ENCODE results near the gene CYTH1. TPM values are rescaled to one million over a fixed set of nuclear protein-coding genes. Genes with fewer than 3 reads are reported as not detected.

The CYTH1 gene
- total RNA-seq, 1 experiment from 2014 or later: 34.3 TPM

DNA sequence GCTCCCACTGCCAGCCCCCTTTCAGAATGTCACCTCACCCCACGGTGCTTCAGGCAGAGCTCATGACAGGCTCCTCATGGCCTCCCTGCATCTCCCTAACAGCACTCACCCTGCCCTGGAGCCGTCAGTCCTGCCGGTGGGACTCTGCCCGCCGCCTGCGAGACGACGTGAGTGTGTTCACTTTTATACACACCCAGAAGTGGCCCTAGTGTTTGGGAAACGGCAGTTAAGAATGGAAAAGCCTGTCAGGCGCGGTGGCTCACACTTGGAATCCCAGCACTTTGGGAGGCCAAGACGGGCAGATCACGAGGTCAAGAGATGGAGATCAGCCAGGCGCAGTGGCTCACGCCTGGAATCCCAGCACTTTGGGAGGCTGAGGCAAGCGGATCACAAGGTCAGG lies 12.3 kb upstream of the CYTH1 start (continued):
- TF ChIP-seq CTCF (IDR thresholded peaks at IDR 0.05 in 2 of 3, conservative IDR thresholded peaks at IDR 0.05 in 1 of 3; ENCODE audit: borderline replicate concordance in 1 of 3, insufficient read depth in 1 of 3, low read depth in 2 of 3, low read length in 2 of 3) (no peak), SP1 (IDR thresholded peaks at IDR 0.05; ENCODE audit: low read depth) (no peak), ELF1 (IDR thresholded peaks at IDR 0.05; ENCODE audit: borderline replicate concordance, low read depth) (no peak), EGR1 (IDR thresholded peaks at IDR 0.05; ENCODE audit: low read depth) (no peak), POLR2A (IDR thresholded peaks at IDR 0.05; ENCODE audit: borderline replicate concordance, extremely low read depth, insufficient read depth, insufficient read length) (no peak), EZH2phosphoT487 (IDR thresholded peaks at IDR 0.05; ENCODE audit: borderline replicate concordance) (no peak), JUND (IDR thresholded peaks at IDR 0.05) (no peak), CBX3 (IDR thresholded peaks at IDR 0.05; ENCODE audit: low read depth) (no peak), SIN3A (IDR thresholded peaks at IDR 0.05; ENCODE audit: low read depth) (no peak), SRF (IDR thresholded peaks at IDR 0.05; ENCODE audit: low read depth) (no peak), RAD21 (IDR thresholded peaks at IDR 0.05; ENCODE audit: low read depth) (no peak), FOSL1 (IDR thresholded peaks at IDR 0.05; ENCODE audit: low read depth) (no peak), ZFX (IDR thresholded peaks at IDR 0.05) (no peak), EZH2 (IDR thresholded peaks at IDR 0.05) (no peak), YY1 (IDR thresholded peaks at IDR 0.05; ENCODE audit: extremely low read depth, insufficient replicate concordance, low read depth, low read length) (no peak)
- TF ChIP-seq, protein P1, sequence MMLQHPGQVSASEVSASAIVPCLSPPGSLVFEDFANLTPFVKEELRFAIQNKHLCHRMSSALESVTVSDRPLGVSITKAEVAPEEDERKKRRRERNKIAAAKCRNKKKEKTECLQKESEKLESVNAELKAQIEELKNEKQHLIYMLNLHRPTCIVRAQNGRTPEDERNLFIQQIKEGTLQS (IDR thresholded peaks at IDR 0.05): no peak
- TF ChIP-seq, protein P2, sequence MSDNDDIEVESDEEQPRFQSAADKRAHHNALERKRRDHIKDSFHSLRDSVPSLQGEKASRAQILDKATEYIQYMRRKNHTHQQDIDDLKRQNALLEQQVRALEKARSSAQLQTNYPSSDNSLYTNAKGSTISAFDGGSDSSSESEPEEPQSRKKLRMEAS (IDR thresholded peaks at IDR 0.05): no peak

GRCh38 chr17:78793968-78794367 lies 11.9 kb upstream of the CYTH1 start:
- DNase-seq (ENCODE audit: low read depth, low spot score) (no peak), ATAC-seq (no peak)
- H3K9ac ChIP-seq (ENCODE audit: low read length): no peak overlapping the region
- peaks cover 9% of the 10 kb centered on the region; the same call in 1 of the 2 replicates for H4K20me1 ChIP-seq (ENCODE audit: insufficient read depth)
- ChIA-PET RAD21 (ENCODE audit: low non-redundant PET in 1 of 2, low total read pairs in 2 of 2, uncharacterized antibody in 2 of 2, unreplicated experiment in 2 of 2) (no interaction called here), CTCF (no interaction called here), POLR2A (no interaction called here)
- intact Hi-C loops (cut with micrococcal nuclease): no loop called here
- H3K4me3 ChIP-seq (replicated peaks in 1 of 2; ENCODE audit: low read depth in 1 of 2, low read length in 2 of 2): no peak overlapping the region
- no peaks in the 10 kb centered on the region for H3K27me3 ChIP-seq (ENCODE audit: insufficient read depth, low read length)
- H3K36me3 ChIP-seq (ENCODE audit: control insufficient read depth in 1 of 2, insufficient read depth in 2 of 2, low read length in 2 of 2): peaks cover 37 to 47% of the 10 kb centered on the region in 2 experiments
- H3K4me2 ChIP-seq (ENCODE audit: low read length): no peak overlapping the region
- no peaks in the 10 kb centered on the region for H3K9me2 ChIP-seq (ENCODE audit: insufficient read depth)
- no peak overlapping the region for H2AFZ ChIP-seq (ENCODE audit: low read depth, low read length, poor library complexity, severe bottlenecking)
- no TSS peak for BruUV-seq (replicated peaks)
- H3K4me1 ChIP-seq (ENCODE audit: control insufficient read depth in 1 of 2, insufficient read depth in 2 of 2, low read length in 2 of 2): 0 out of 4 replicates have a peak, but pooled peaks cover 0 to 3% of the 10 kb centered on the region in 2 experiments
- H3K79me2 ChIP-seq (ENCODE audit: insufficient read depth, low read length): peaks cover 8% of the 10 kb centered on the region; the same call in 1 of the 2 replicates
- no peak overlapping the region for H3K27ac ChIP-seq (ENCODE audit: low read depth, low read length)
- H3K9me3 ChIP-seq (ENCODE audit: control insufficient read depth in 1 of 2, insufficient read depth in 1 of 2, low read depth in 1 of 2, low read length in 2 of 2): no peaks in the 10 kb centered on the region
- TF ChIP-seq ZNF274 (IDR thresholded peaks at IDR 0.05; ENCODE audit: low read depth, low read length): no peak
- no peak for TF ChIP-seq CEBPB (IDR thresholded peaks at IDR 0.05; ENCODE audit: low read depth)
- no peak for TF ChIP-seq SIN3A (IDR thresholded peaks at IDR 0.05; ENCODE audit: low read depth)
- TF ChIP-seq YY1 (IDR thresholded peaks at IDR 0.05; ENCODE audit: extremely low read depth, insufficient replicate concordance, low read depth, low read length): no peak
- TF ChIP-seq SP1 (IDR thresholded peaks at IDR 0.05; ENCODE audit: low read depth): no peak
- TF ChIP-seq EZH2 (IDR thresholded peaks at IDR 0.05): no peak
- TF ChIP-seq, protein P1 (IDR thresholded peaks at IDR 0.05): no peak
- TF ChIP-seq REST (IDR thresholded peaks at IDR 0.05; ENCODE audit: low read depth): no peak
- TF ChIP-seq TCF7L2 (IDR thresholded peaks at IDR 0.05; ENCODE audit: borderline replicate concordance, extremely low read depth, insufficient read depth, insufficient read length): no peak
- no peak for TF ChIP-seq SRF (IDR thresholded peaks at IDR 0.05; ENCODE audit: low read depth)

Data from HCT116 (cell line).